B cell (primary cell): ENCODE measurements around the gene CABLES1. TPM values are rescaled to one million over a fixed set of nuclear protein-coding genes. Genes with fewer than 3 reads are reported as not detected.

Experiments
- ATAC-seq: fragments of 200-7000 bp; cut with Tn5 transposase; one replicate; pipeline ENCODE4 v1.10.0; 2021; ENCODE audit warnings: low read depth, mild to moderate bottlenecking, moderate number of reproducible peaks, moderate library complexity
- CTCF ChIA-PET: fragments of 350-600 bp; sonication (Branson Sonifier 250); formaldehyde crosslinking; loops from one replicate; lab custom pipeline; 2021; ENCODE audit warnings: antibody characterized with exemption, inconsistent platforms; lab: Charles Lee
- POLR2A ChIA-PET: fragments of 350-600 bp; sonication (Branson Sonifier 250); formaldehyde crosslinking; loops from one replicate; lab custom pipeline; 2021; ENCODE audit warnings: antibody characterized with exemption; lab: Charles Lee
- DNase-seq: peaks from one replicate; pipeline ENCODE4 v3.0.0; 2013
- H2AFZ ChIP-seq: 2 replicates; pipeline ENCODE4 v1.6.1; 2012; ENCODE audit warnings: mild to moderate bottlenecking, low read depth, low read length; ENCODE audit not compliant: insufficient read depth, poor library complexity, severe bottlenecking
- H3K27ac ChIP-seq, 2 donors: 1 replicate in 1 of 2; 2 replicates in 1 of 2; pipeline ENCODE4 v1.5.1; 2012 to 2013; ENCODE audit warnings: low read length in 2 of 2, mild to moderate bottlenecking in 2 of 2, moderate library complexity in 1 of 2
- H3K27me3 ChIP-seq, 4 experiments: fragments of 200-600 bp in 1 of 4; sonication (generic) in 1 of 4; replicated peaks in 1 of 4; 1 replicate in 2 of 4; 2 replicates in 2 of 4; pipeline versions ENCODE4 v1.6.1 to v1.7.0; 2013 to 2016; ENCODE audit warnings: low read length in 3 of 4, mild to moderate bottlenecking in 2 of 4, mixed read lengths in 1 of 4, moderate library complexity in 1 of 4; ENCODE audit not compliant: insufficient read depth in 4 of 4, control insufficient read depth in 3 of 4; ENCODE audit errors: control extremely low read depth in 1 of 4
- H3K36me3 ChIP-seq, 2 experiments: replicated peaks in 1 of 2; 1 replicate in 1 of 2; 2 replicates in 1 of 2; pipeline versions ENCODE4 v1.6.1 to v1.7.1; 2013; ENCODE audit warnings: low read length in 1 of 2; ENCODE audit not compliant: insufficient read depth in 2 of 2, control insufficient read depth in 1 of 2; ENCODE audit errors: control extremely low read depth in 1 of 2, extremely low read depth in 1 of 2
- H3K4me1 ChIP-seq, 2 donors: fragments of 200-600 bp in 1 of 2; sonication (generic) in 1 of 2; 1 replicate in 1 of 2; 2 replicates in 1 of 2; pipeline versions ENCODE4 v1.5.1 to v1.6.1; 2013 to 2017; ENCODE audit warnings: low read length in 2 of 2; ENCODE audit not compliant: control insufficient read depth in 2 of 2, insufficient read depth in 2 of 2
- H3K4me2 ChIP-seq: replicated peaks from 2 replicates; pipeline ENCODE3; 2012; ENCODE audit warnings: mild to moderate bottlenecking, low read depth, low read length; ENCODE audit not compliant: poor library complexity, severe bottlenecking
- H3K4me3 ChIP-seq, 5 experiments: fragments of 200-600 bp in 1 of 5; sonication (generic) in 1 of 5; 1 replicate in 3 of 5; 2 replicates in 2 of 5; pipeline versions ENCODE4 v1.5.1 to v1.7.0; 2011 to 2016; ENCODE audit warnings: low read length in 4 of 5, mild to moderate bottlenecking in 4 of 5, low read depth in 2 of 5, control low read depth in 1 of 5, moderate library complexity in 1 of 5; ENCODE audit not compliant: insufficient read depth in 1 of 5; ENCODE audit errors: control extremely low read depth in 1 of 5, extremely low read depth in 1 of 5
- H3K79me2 ChIP-seq: fragments of 200-600 bp; sonication (generic); one replicate; pipeline ENCODE4 v1.6.0; 2016; ENCODE audit warnings: low read length; ENCODE audit not compliant: control insufficient read depth, insufficient read depth
- H3K9ac ChIP-seq: fragments of 200-600 bp; sonication (generic); 2 replicates; pipeline ENCODE4 v1.6.1; 2017; ENCODE audit warnings: mild to moderate bottlenecking, low read length, moderate library complexity
- H3K9me3 ChIP-seq, 3 donors: one replicate each; pipeline versions ENCODE4 v1.6.1 to v1.7.1; 2013; ENCODE audit warnings: low read length in 2 of 3; ENCODE audit not compliant: control insufficient read depth in 2 of 3, insufficient read depth in 1 of 3; ENCODE audit errors: control extremely low read depth in 1 of 3
- H4K20me1 ChIP-seq: 2 replicates; pipeline ENCODE4 v1.6.0; 2012; ENCODE audit warnings: mild to moderate bottlenecking, low read length; ENCODE audit not compliant: insufficient read depth, control insufficient read depth, poor library complexity, severe bottlenecking
- H3K27ac Mint-ChIP-seq: one replicate; pipeline ENCODE4 v1.8.0; 2021; ENCODE audit warnings: mixed read lengths
- H3K27me3 Mint-ChIP-seq: one replicate; pipeline ENCODE4 v1.8.0; 2021; ENCODE audit warnings: mixed read lengths
- H3K4me1 Mint-ChIP-seq: one replicate; pipeline ENCODE4 v1.8.0; 2021; ENCODE audit warnings: mixed read lengths
- H3K4me3 Mint-ChIP-seq: one replicate; pipeline ENCODE4 v1.8.0; 2021; ENCODE audit warnings: mixed read lengths
- H3K9me3 Mint-ChIP-seq: one replicate; pipeline ENCODE4 v1.8.0; 2022; ENCODE audit warnings: mixed read lengths; ENCODE audit not compliant: insufficient read depth
- EZH2 ChIP-seq: IDR thresholded peaks from 2 replicates; pipeline ENCODE4 v1.6.1; 2012; ENCODE audit warnings: borderline replicate concordance, low read depth, mild to moderate bottlenecking, moderate library complexity, low read length; ENCODE audit not compliant: insufficient read depth, poor library complexity, severe bottlenecking
- WGBS: methylation state at CpG from one replicate; pipeline ENCODE4 v1.1.5; 2013; ENCODE audit warnings: missing lambda C conversion rate; ENCODE audit not compliant: insufficient coverage; 5-methylcytosine and 5-hydroxymethylcytosine counted together
- intact Hi-C: fragments of 100-400 bp; cut with micrococcal nuclease; formaldehyde crosslinking; loops from one replicate; pipeline ENCODE4 v1.10.0; 2022
- polyA plus RNA-seq: library from polyadenylated mRNA; depleted of rRNA; stranded (reverse); fragments of >200 nt; gene quantifications from 2 replicates; pipeline ENCODE4 v1.2.3, GENCODE V29; 2012
- total RNA-seq, 2 donors: library from RNA; stranded (reverse); fragments of 120-200 nt in 1 of 2; gene quantifications; 1 replicate in 1 of 2; 2 replicates in 1 of 2; pipeline versions ENCODE4 v1.2.3 to v1.2.4, GENCODE V29; 2013 to 2022
- TF ChIP-seq, protein P1 (sequence below): fragments of 200-600 bp; IDR thresholded peaks from one replicate; pipeline ENCODE4 v1.8.0; 2022; ENCODE audit warnings: antibody characterized with exemption, mild to moderate bottlenecking

CABLES1 gene
- total and polyA plus RNA-seq, 2 donors (not counting 1 experiment from before 2014, with no cell fraction given): 0.30 to 56.3 TPM

DNA sequence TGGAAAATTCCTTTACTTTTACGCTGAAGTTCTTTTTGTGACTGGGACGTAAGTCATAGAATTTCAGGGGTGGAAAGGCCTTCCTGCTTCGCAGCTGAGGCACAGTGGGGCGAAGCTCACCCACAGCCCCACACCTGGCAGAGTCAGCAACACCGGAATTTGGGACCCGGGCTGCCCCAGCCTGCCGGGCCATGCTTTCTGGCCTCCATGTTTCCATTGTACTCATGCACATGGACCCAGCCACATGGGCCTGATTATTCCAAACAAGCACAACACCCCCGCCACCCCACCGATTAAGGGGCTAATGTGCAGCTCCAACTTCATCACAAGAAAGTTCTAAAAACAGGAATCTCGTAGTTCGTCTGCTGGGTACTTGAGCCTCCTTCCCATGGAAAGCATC is 82.5 kb downstream of the CABLES1 start:
- H3K79me2 ChIP-seq: no peaks in the 10 kb centered on the region
- H3K4me3 Mint-ChIP-seq: no peak overlapping the region
- CTCF ChIA-PET: no interaction called here
- no peaks in the 10 kb centered on the region for H3K9me3 Mint-ChIP-seq
- DNase-seq (no peak), ATAC-seq (no peak)
- no peaks in the 10 kb centered on the region for H4K20me1 ChIP-seq
- intact Hi-C loops: no loop called here
- H3K4me1 Mint-ChIP-seq: no peaks in the 10 kb centered on the region
- no peak for TF ChIP-seq EZH2
- TF ChIP-seq, protein P1, sequence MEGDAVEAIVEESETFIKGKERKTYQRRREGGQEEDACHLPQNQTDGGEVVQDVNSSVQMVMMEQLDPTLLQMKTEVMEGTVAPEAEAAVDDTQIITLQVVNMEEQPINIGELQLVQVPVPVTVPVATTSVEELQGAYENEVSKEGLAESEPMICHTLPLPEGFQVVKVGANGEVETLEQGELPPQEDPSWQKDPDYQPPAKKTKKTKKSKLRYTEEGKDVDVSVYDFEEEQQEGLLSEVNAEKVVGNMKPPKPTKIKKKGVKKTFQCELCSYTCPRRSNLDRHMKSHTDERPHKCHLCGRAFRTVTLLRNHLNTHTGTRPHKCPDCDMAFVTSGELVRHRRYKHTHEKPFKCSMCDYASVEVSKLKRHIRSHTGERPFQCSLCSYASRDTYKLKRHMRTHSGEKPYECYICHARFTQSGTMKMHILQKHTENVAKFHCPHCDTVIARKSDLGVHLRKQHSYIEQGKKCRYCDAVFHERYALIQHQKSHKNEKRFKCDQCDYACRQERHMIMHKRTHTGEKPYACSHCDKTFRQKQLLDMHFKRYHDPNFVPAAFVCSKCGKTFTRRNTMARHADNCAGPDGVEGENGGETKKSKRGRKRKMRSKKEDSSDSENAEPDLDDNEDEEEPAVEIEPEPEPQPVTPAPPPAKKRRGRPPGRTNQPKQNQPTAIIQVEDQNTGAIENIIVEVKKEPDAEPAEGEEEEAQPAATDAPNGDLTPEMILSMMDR: no peak
- POLR2A ChIA-PET: no interaction called here
- H3K27ac Mint-ChIP-seq: no peak overlapping the region
- H3K4me1 ChIP-seq: no peaks in the 10 kb centered on the region
- H3K27me3 ChIP-seq: no peaks in the 10 kb centered on the region
- H3K9me3 ChIP-seq: no peaks in the 10 kb centered on the region
- peaks cover 6% of the 10 kb centered on the region for H3K27me3 Mint-ChIP-seq
- no peaks in the 10 kb centered on the region for H3K36me3 ChIP-seq
- H2AFZ ChIP-seq: no peak overlapping the region
- H3K27ac ChIP-seq: no peak overlapping the region
- H3K4me3 ChIP-seq: no peak overlapping the region
- no peak overlapping the region for H3K4me2 ChIP-seq
- no peak overlapping the region for H3K9ac ChIP-seq
- over 99% methylated on average over 10 of the region's 11 CpGs for WGBS

- intact Hi-C loops: no loop called here
- no peak overlapping the region for H3K4me2 ChIP-seq
- H3K36me3 ChIP-seq: no peaks in the 10 kb centered on the region
- peaks cover 6% of the 10 kb centered on the region for H3K27me3 Mint-ChIP-seq
- no peaks in the 10 kb centered on the region for H3K9me3 ChIP-seq
- H3K27ac ChIP-seq: no peak overlapping the region
- H3K4me1 ChIP-seq: peaks cover 2 to 5% of the 10 kb centered on the region in 2 donors
- no peaks in the 10 kb centered on the region for H3K9me3 Mint-ChIP-seq
- H3K79me2 ChIP-seq: no peaks in the 10 kb centered on the region
- DNase-seq (no peak), ATAC-seq (no peak)
- no peak overlapping the region for H2AFZ ChIP-seq
- H3K4me3 ChIP-seq: no peak overlapping the region
- H3K4me1 Mint-ChIP-seq: peaks cover 13% of the 10 kb centered on the region
- POLR2A ChIA-PET: no interaction called here
- no peak overlapping the region for H3K4me3 Mint-ChIP-seq
- 95% methylated on average over 8 of the region's 8 CpGs for WGBS
- no peaks in the 10 kb centered on the region for H4K20me1 ChIP-seq
- H3K27ac Mint-ChIP-seq: no peak overlapping the region
- no peak for TF ChIP-seq EZH2
- TF ChIP-seq, protein P1: no peak
- H3K9ac ChIP-seq: no peak overlapping the region
- no peaks in the 10 kb centered on the region for H3K27me3 ChIP-seq
- CTCF ChIA-PET: no interaction called here
Observed at GRCh38 chr18:23220355-23220754, 85.1 kb downstream of the CABLES1 start.
